Measurements from ENCODE around the gene H6PD. TPM values are rescaled to one million over a fixed set of nuclear protein-coding genes. Genes with fewer than 3 reads are reported as not detected.

Gene H6PD
- total RNA-seq, 1 donor = 10.5 TPM

DNA sequence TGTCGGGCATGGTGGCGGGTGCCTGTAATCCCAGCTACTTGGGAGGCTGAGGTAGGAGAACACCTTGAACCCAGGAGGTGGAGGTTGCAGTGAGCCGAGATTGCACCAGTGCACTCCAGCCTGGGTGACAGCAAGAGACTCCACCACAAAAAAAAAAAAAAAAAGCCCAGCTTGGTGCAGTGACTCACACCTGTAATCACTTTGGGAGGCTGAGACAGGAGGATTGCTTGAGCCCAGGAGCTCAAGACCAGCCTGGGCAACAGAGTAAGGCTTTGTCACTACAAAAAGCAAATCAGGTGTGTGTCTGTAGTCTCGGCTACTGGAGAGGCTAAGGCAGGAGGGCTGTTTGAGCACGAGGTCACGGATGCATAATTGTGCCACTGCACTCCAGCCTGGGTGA is 5.0 kb upstream of the H6PD start:
- no peak overlapping the region for H3K4me3 ChIP-seq (ENCODE audit: low read length)
- H3K27me3 ChIP-seq (ENCODE audit: insufficient read depth, low read length) = no peaks in the 10 kb centered on the region
- H3K9me3 ChIP-seq (ENCODE audit: low read depth, low read length) = no peaks in the 10 kb centered on the region
- peaks cover 31% of the 10 kb centered on the region for H3K4me1 ChIP-seq (ENCODE audit: insufficient read depth, low read length)

- no peak overlapping the region for H3K4me3 ChIP-seq (ENCODE audit: low read length)
- H3K9me3 ChIP-seq (ENCODE audit: low read depth, low read length) = no peaks in the 10 kb centered on the region
- peaks cover 40% of the 10 kb centered on the region for H3K4me1 ChIP-seq (ENCODE audit: insufficient read depth, low read length)
- H3K27me3 ChIP-seq (ENCODE audit: insufficient read depth, low read length) = no peaks in the 10 kb centered on the region
Observed at GRCh38 chr1:9230869-9231533, 3.6 kb upstream of the H6PD start.

DNA sequence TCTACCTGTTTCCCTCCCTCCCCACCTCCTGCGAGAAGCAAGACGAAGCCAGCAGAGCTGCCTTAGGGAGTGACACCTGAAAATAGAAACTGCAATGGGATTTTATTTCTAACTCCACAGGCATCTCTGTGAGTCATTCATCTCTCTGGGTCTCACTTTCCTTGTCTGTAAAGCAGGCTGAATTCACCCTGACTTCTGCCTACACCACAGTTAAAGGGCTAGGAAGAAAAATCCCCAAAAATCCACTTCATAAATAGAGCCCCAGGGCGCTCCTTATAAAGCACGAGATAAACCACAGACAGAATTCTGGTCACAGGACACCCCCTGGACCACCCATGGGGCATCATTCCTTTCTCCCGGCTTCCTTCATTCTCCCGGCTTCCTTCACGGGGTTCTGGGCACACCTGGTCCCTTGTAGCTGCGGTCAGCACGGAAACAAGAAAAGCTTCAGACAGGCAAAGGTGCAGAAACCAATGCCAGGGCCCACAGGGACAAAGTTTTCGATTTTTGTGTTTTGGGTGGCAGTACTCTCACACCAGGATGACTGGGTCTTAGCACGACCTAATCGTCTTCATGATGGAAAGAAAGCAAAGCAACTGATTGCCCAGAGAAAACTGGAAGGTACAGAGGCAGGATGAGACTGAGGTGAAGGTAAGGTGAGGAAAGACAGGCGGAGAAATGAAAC is 2.8 kb upstream of the H6PD start:
- Histone ChIP-seq H3K4me1 (ENCODE audit: insufficient read depth, low read length) (peaks cover 48% of the 10 kb centered on the region), H3K4me3 (ENCODE audit: low read length) (no peak overlapping the region), H3K9me3 (ENCODE audit: low read depth, low read length) (no peaks in the 10 kb centered on the region), H3K27me3 (ENCODE audit: insufficient read depth, low read length) (no peaks in the 10 kb centered on the region)

DNA sequence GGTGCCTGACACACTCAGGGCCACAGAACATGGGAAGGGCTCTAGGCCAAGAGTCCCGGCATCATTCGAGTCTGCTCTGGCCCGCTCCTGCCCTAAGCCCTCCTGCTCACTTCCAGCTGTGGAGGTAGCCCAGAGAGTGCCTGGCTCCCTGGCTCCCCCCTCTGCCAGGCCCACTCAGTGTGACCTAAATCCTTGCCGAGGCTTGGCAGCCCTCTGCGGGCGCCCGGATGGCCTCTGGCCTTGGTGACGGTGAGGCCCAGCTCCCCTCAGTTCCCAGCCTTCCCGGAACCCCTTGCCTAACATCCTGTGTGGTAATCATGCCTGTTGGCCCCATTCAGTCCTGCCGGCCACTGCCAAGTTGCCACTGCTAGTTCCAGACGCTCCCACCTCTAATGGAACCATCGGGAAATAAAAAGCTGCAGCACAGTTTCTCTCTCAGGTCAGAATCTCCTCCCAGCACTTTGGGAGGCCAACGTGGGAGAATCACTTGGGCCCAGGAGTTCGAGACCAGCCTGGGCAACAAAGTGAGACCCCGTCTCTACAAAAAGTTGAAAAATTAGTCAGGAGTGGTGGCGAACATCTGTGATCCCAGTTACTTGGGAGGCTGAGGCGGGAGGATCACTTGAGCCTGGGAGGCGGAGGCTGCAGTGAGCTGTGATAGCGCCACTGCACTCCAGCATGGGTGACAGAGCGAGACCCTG is 1.2 kb upstream of the H6PD start:
- peaks cover 63% of the 10 kb centered on the region for H3K4me1 ChIP-seq (ENCODE audit: insufficient read depth, low read length)
- H3K4me3 ChIP-seq (ENCODE audit: low read length) = peak overlapping the region; percentile 39
- no peaks in the 10 kb centered on the region for H3K27me3 ChIP-seq (ENCODE audit: insufficient read depth, low read length)
- H3K9me3 ChIP-seq (ENCODE audit: low read depth, low read length) = no peaks in the 10 kb centered on the region

- H3K27me3 ChIP-seq (ENCODE audit: insufficient read depth, low read length) = no peaks in the 10 kb centered on the region
- peaks cover 64% of the 10 kb centered on the region for H3K4me1 ChIP-seq (ENCODE audit: insufficient read depth, low read length)
- peak overlapping the region; percentile 39 for H3K4me3 ChIP-seq (ENCODE audit: low read length)
- H3K9me3 ChIP-seq (ENCODE audit: low read depth, low read length) = no peaks in the 10 kb centered on the region
Observed at GRCh38 chr1:9233942-9234222, 692 bp upstream of the H6PD start.

- H3K4me3 ChIP-seq (ENCODE audit: low read length) = peak overlapping the region; percentile 59
- H3K9me3 ChIP-seq (ENCODE audit: low read depth, low read length) = no peaks in the 10 kb centered on the region
- H3K4me1 ChIP-seq (ENCODE audit: insufficient read depth, low read length) = peaks cover 66% of the 10 kb centered on the region
- no peaks in the 10 kb centered on the region for H3K27me3 ChIP-seq (ENCODE audit: insufficient read depth, low read length)
Observed at GRCh38 chr1:9235096-9235459, 504 bp downstream of the H6PD start.

DNA sequence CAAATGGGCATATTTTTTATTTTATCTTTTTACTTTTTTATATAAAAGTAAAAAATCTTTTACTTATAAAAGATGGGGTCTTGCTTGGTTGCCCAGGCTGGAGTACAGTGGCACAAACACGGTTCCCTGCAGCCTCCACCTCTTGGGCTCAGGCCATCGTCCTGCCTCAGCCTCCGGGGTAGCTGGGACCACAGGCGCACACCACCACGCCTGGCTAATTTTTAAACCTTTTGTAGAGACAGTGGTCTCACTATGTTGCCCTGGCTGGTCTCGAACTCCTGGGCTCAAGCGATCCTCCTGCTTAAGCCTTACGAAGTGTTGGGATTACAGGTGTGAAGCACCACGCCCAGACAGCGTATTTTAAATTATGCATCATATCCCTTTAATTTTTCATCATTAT is 986 bp downstream of the H6PD start:
- Histone ChIP-seq H3K4me3 (ENCODE audit: low read length) (peak overlapping the region; percentile 59), H3K9me3 (ENCODE audit: low read depth, low read length) (no peaks in the 10 kb centered on the region), H3K27me3 (ENCODE audit: insufficient read depth, low read length) (no peaks in the 10 kb centered on the region), H3K4me1 (ENCODE audit: insufficient read depth, low read length) (peaks cover 71% of the 10 kb centered on the region)

DNA sequence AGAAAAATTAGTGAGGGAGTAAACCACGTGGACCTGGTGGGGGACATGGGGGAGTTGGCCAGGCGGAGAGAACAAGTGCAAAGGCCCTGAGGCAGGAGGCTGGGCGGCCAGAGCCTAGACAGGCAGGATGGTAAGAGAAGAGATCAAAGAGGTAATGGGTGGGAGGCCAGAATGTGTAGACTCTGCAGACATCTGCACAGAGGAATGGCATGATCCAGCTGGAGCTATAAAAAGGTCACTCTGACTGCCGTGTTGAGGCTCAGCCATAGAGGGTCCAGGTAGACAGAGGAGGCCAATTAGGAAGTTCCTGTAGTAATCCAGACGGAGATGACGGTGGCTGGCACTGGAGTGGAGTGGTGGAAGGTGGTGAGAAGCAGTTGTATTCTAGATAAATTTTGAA is 3.6 kb downstream of the H6PD start:
- Histone ChIP-seq H3K9me3 (ENCODE audit: low read depth, low read length) (no peaks in the 10 kb centered on the region), H3K4me1 (ENCODE audit: insufficient read depth, low read length) (peaks cover 92% of the 10 kb centered on the region), H3K27me3 (ENCODE audit: insufficient read depth, low read length) (no peaks in the 10 kb centered on the region), H3K4me3 (ENCODE audit: low read length) (no peak overlapping the region)

GRCh38 chr1:9238550-9238949 is 4.0 kb downstream of the H6PD start:
- H3K9me3 ChIP-seq (ENCODE audit: low read depth, low read length) = no peaks in the 10 kb centered on the region
- no peak overlapping the region for H3K4me3 ChIP-seq (ENCODE audit: low read length)
- no peaks in the 10 kb centered on the region for H3K27me3 ChIP-seq (ENCODE audit: insufficient read depth, low read length)
- peaks cover 92% of the 10 kb centered on the region for H3K4me1 ChIP-seq (ENCODE audit: insufficient read depth, low read length)

GRCh38 chr1:9239622-9240401 is 5.2 kb downstream of the H6PD start:
- H3K4me3 ChIP-seq (ENCODE audit: low read length) = no peak overlapping the region
- H3K9me3 ChIP-seq (ENCODE audit: low read depth, low read length) = no peaks in the 10 kb centered on the region
- H3K27me3 ChIP-seq (ENCODE audit: insufficient read depth, low read length) = no peaks in the 10 kb centered on the region
- peaks cover 98% of the 10 kb centered on the region for H3K4me1 ChIP-seq (ENCODE audit: insufficient read depth, low read length)

GRCh38 chr1:9240914-9241820 is 6.6 kb downstream of the H6PD start:
- no peaks in the 10 kb centered on the region for H3K9me3 ChIP-seq (ENCODE audit: low read depth, low read length)
- H3K4me1 ChIP-seq (ENCODE audit: insufficient read depth, low read length) = peaks cover 94% of the 10 kb centered on the region
- H3K27me3 ChIP-seq (ENCODE audit: insufficient read depth, low read length) = no peaks in the 10 kb centered on the region
- no peak overlapping the region for H3K4me3 ChIP-seq (ENCODE audit: low read length)

GRCh38 chr1:9241891-9242290 is 7.3 kb downstream of the H6PD start:
- Histone ChIP-seq H3K9me3 (ENCODE audit: low read depth, low read length) (no peaks in the 10 kb centered on the region), H3K4me3 (ENCODE audit: low read length) (no peak overlapping the region), H3K27me3 (ENCODE audit: insufficient read depth, low read length) (no peaks in the 10 kb centered on the region), H3K4me1 (ENCODE audit: insufficient read depth, low read length) (peaks cover 87% of the 10 kb centered on the region)

DNA sequence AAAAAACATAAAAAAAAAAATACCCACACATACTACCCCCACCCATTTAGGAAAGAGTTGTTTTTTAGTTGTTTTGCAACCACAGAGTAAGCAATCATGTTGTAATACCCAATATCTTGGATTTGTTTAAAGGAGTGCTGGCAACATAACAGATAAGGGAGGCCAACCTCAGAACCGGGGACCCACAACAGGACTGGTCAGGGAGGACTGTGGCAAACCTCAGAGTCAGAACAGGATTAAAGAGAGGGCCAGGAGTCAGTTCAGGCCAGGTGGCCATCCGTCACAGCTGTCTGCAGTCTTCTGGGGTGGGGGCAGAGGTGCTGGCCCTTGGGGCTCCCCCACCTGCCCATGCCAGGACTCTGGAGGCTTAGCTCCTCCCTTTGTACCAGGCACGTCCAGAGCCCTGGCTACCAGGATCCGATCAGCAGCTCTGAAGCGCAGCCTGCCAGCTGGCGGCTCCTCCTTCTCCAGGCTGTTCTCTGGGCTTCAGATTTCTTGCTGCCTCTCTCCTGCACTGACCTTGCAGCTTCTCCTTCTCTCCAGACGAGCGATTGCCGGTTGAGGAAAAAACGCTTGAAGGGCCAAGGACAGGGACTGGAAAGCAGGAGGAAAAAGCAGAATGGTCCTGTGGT is 7.9 kb downstream of the H6PD start:
- Histone ChIP-seq H3K27me3 (ENCODE audit: insufficient read depth, low read length) (no peaks in the 10 kb centered on the region), H3K4me3 (ENCODE audit: low read length) (no peak overlapping the region), H3K4me1 (ENCODE audit: insufficient read depth, low read length) (peaks cover 81% of the 10 kb centered on the region)

DNA sequence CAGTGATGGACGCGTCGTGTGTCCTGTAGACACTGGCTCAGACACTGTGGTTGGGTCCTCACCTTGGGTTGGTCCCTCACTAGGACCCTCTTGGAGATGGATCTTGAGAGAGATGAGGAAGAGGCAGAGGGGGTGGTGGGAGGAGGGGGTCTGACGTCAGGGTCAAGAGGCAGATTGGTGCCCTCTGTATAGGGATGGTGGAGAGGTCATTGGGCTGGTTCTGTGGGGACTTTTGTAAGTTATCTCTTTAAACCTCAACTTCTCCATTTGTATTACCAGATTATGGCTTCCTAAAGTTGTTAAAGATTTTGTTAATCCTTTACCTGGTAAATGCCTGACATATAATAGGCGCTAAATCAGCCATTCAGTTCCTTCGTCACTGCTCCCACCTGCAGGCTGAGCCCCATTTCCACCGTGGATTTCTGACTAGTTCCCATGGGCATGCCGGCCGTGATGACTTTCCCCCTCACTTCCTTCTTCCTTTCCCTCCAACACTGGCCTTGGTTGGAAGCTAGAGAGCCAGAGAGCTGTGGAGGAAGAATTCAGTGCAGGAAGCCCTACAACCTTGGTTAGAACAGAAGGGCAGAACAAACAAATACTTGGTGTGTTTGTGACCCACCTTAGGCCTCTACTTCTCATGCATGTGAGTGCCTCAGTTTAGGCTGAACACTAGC is 8.6 kb downstream of the H6PD start:
- H3K27me3 ChIP-seq (ENCODE audit: insufficient read depth, low read length) = no peaks in the 10 kb centered on the region
- no peaks in the 10 kb centered on the region for H3K9me3 ChIP-seq (ENCODE audit: low read depth, low read length)
- H3K4me1 ChIP-seq (ENCODE audit: insufficient read depth, low read length) = peaks cover 73% of the 10 kb centered on the region
- no peak overlapping the region for H3K4me3 ChIP-seq (ENCODE audit: low read length)

More for the DNA sequence above, 7.9 kb downstream of the H6PD start:
- no peaks in the 10 kb centered on the region for H3K9me3 ChIP-seq (ENCODE audit: low read depth, low read length)
